Left ventricle myocardium inferior (tissue), 1 donor: ENCODE data around the gene RAB4A. TPM values are rescaled to one million over a fixed set of nuclear protein-coding genes. Genes with fewer than 3 reads are reported as not detected.

Experiments used
- DNase-seq: peaks from one replicate; pipeline ENCODE4 v3.0.0-alpha.2; 2020
- H3K27ac ChIP-seq: fragments of 200-600 bp; replicated peaks from 2 replicates; pipeline ENCODE4 v1.8.0; 2021
- H3K27me3 ChIP-seq: fragments of 200-600 bp; 2 replicates; pipeline ENCODE4 v1.8.0; 2021; ENCODE audit warnings: low read depth
- H3K36me3 ChIP-seq: fragments of 200-600 bp; 2 replicates; pipeline ENCODE4 v1.8.0; 2021
- H3K4me1 ChIP-seq: fragments of 200-600 bp; 2 replicates; pipeline ENCODE4 v1.8.0; 2021
- H3K4me3 ChIP-seq: fragments of 200-600 bp; 2 replicates; pipeline ENCODE4 v1.8.0; 2021; ENCODE audit warnings: mild to moderate bottlenecking, moderate library complexity
- H3K9me3 ChIP-seq: fragments of 200-600 bp; replicated peaks from 2 replicates; pipeline ENCODE4 v1.8.0; 2021
- intact Hi-C: fragments of 100-400 bp; cut with micrococcal nuclease; formaldehyde crosslinking; loops from one replicate; pipeline ENCODE4 v1.11.0; 2022
- total RNA-seq: library from RNA; stranded (reverse); fragmentation: NEBNext Ultra II Directional; extraction: Animal tissue kit (Norgen Biotek cat#: 25700); gene quantifications from one replicate; pipeline ENCODE4 v1.2.1, GENCODE V29; 2021
- TF ChIP-seq, protein P1 (sequence below): fragments of 200-600 bp; IDR thresholded peaks from 2 replicates; pipeline ENCODE4 v1.8.0; 2021; ENCODE audit warnings: antibody characterized with exemption, mild to moderate bottlenecking, borderline replicate concordance
- donor health status: DM: no; HTN: yes; CAD: no; lungs with severe emphysema.

The RAB4A gene
- total RNA-seq, 1 donor from 2014 or later = 132 TPM

DNA sequence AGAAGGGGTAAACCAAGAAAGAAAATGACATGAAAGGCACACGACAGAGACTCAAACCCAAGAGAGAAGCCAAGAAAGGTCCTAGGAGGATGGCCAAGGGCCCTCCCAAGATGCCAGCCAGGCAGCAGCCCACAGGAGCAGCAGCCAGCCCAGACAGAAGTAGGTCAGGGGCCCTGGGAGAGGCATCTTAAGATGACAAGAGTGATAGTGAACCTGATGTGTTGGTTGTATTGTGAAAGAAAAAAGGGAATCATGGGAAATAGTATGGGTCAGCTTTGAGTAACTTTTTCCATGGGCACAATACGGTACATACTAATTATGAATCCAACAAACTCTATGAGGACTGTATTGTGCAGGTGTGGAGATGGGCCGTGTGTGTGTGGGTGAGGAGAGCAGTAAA lies 68.6 kb downstream of the RAB4A start:
- TF ChIP-seq, protein P1, sequence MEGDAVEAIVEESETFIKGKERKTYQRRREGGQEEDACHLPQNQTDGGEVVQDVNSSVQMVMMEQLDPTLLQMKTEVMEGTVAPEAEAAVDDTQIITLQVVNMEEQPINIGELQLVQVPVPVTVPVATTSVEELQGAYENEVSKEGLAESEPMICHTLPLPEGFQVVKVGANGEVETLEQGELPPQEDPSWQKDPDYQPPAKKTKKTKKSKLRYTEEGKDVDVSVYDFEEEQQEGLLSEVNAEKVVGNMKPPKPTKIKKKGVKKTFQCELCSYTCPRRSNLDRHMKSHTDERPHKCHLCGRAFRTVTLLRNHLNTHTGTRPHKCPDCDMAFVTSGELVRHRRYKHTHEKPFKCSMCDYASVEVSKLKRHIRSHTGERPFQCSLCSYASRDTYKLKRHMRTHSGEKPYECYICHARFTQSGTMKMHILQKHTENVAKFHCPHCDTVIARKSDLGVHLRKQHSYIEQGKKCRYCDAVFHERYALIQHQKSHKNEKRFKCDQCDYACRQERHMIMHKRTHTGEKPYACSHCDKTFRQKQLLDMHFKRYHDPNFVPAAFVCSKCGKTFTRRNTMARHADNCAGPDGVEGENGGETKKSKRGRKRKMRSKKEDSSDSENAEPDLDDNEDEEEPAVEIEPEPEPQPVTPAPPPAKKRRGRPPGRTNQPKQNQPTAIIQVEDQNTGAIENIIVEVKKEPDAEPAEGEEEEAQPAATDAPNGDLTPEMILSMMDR = no peak
- intact Hi-C loops = no loop called here
- no peaks in the 10 kb centered on the region for H3K27me3 ChIP-seq

DNA sequence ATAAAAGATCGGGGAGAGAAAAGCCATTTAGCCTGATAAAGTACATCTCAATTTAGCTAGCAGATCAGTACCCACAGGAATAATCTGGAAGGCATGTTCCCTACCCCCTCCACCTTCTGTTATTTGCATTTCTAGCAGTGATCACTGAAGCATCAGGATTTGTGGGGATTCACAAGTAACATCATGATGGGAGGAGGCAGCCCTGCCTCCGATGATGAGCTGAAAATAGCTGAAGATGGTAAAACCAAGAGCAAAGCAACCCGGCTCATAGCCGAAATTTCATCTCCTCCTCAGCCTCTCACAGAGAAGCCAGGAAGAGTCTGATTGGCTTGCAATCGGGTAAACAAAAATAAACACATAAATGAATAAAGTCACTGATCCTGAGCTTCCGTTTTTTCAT lies 69.6 kb downstream of the RAB4A start:
- intact Hi-C loops = no loop called here
- Histone ChIP-seq H3K4me3 (no peak overlapping the region), H3K27me3 (peaks cover 3% of the 10 kb centered on the region), H3K27ac (no peak overlapping the region), H3K9me3 (no peaks in the 10 kb centered on the region), H3K36me3 (no peaks in the 10 kb centered on the region), H3K4me1 (peaks cover 32% of the 10 kb centered on the region)
- TF ChIP-seq, protein P1 = no peak
- DNase-seq = no peak

More for the DNA sequence above, 68.6 kb downstream of the RAB4A start:
- Histone ChIP-seq H3K9me3 (peaks cover 7% of the 10 kb centered on the region), H3K4me3 (no peak overlapping the region), H3K4me1 (peaks cover 32% of the 10 kb centered on the region), H3K27ac (no peak overlapping the region), H3K36me3 (peaks cover 3% of the 10 kb centered on the region)
- no peak for DNase-seq

DNA sequence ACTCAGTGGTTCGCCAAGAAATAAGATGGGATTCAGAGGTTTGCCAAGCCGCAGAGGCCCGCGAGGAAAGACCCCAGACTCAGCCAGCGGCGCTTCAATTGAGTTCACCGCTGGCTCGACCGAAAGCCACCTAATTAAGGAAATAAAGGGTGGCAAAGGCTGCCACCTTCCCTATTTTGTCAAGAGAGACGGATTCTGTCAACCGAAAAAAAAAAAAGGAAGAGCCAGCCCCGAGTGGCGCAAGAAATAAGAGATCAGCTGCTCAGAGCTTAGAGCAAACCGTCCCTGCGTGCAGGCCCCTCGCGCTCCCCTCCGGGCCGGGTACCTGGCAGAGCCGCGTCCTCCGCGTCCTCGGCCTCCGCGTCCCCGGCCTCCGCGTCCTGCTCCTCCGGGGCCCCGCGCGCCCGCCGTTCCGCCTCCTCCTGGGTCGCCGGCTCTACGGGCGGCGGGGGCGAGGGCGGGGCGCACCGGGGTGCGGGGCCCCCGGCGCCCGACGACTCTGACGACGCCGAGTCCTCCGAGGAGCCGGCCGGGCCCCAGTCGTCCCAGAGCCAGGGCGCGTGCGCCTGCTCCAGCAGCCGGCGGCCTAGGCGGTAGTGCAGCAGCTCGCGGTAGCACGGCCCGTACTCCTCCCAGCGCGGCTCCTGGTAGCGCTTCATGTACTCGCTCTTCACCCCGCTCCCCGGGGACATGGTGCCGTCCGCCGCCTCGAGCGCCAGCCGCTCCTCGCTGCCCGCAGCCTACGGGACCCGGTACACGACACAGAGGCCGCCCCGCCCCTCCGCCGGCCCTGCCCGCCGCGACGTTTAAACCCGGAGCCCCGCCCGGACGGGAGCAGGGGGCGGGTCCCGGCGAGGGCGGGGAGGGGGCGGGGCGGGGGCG lies 71.1 kb downstream of the RAB4A start:
- Histone ChIP-seq H3K9me3 (no peaks in the 10 kb centered on the region), H3K4me3 (peak overlapping the region; percentile 80), H3K36me3 (no peaks in the 10 kb centered on the region), H3K27ac (peak overlapping the region; percentile 89), H3K4me1 (peaks cover 32% of the 10 kb centered on the region), H3K27me3 (peaks cover 14% of the 10 kb centered on the region)
- intact Hi-C loops = no loop called here
- DNase-seq = peak; percentile 86
- TF ChIP-seq, protein P1 = no peak

DNA sequence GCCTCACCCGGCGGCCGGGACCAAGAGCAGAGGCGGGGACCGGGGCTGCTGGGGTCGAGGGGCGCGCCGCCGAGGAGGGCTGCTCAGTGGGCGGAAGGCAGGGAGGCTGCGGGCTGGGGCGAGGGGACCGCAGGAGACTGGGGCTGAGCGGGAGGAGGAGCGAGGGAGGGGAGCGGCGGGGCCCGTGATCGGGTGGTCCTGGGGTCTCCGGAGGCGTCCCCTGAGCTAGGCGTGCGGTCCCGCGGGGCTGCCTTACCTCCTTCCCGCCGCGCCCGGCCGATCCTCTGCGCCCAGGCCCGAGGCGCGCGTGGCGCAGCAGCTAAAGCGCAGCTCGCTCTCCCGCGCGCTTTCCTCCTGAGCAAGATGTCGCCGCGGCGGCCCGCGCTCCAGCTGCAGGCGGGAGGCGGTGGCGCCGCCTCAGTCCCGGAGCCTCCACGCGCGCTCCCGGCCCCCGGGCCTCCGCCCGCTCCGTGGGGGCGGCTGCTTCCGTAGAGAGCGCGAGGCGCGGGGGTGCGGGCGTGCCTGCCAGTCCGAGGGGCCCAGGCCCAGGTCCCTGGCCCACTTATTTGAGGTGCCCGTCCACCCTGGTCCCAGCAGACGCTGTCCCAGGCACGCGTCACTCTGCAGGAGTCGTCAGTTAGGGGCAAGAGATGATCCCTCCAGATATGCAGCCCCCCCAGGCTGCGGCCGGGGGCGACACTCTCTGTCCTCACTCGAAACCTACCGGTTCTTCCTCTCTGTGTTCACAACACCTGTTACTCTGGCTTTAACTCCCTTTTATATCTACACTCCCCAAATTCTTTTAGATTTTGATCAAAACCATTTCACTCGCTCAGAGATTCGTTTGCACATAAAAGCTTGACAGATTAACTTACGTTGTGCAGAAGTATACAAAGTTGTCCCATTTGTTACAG lies 72.0 kb downstream of the RAB4A start, which contains the start of gene CCSAP:
CCSAP (minus strand) TSS at position 392 of the 914 bp plus-strand sequence. CDS start 582 bp downstream, outside the sequence.
- intact Hi-C loops = no loop called here
- peak; percentile 62 for DNase-seq
- H3K4me1 ChIP-seq = peaks cover 32% of the 10 kb centered on the region
- TF ChIP-seq, protein P1 = peak; percentile 31
- H3K27me3 ChIP-seq = peaks cover 18% of the 10 kb centered on the region
- H3K9me3 ChIP-seq = no peaks in the 10 kb centered on the region
- no peaks in the 10 kb centered on the region for H3K36me3 ChIP-seq
- H3K27ac ChIP-seq = peak within 1 kb of the TSS; percentile 89
- peak within 1 kb of the TSS; percentile 80 for H3K4me3 ChIP-seq

DNA sequence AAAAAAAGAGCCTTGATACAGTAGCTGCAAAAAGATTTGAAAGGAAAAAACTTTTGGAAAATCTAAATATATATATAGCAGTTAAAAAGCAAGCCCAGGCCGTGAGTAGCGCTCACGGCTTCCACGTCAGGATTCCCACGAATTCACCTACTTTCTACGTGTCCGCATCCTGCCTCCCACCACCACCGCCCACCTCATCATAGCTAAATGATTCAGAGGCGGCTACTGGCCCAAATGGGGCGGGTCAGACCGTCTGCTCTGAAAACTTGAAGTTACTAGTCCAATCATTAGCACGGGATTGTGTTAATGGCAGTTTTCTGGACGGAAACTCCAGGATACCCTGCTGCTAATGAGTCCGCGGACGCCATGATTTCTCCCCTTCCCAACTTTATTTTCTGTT lies 73.2 kb downstream of the RAB4A start:
- Histone ChIP-seq H3K4me1 (peaks cover 32% of the 10 kb centered on the region), H3K36me3 (no peaks in the 10 kb centered on the region), H3K4me3 (peak overlapping the region; percentile 80), H3K9me3 (no peaks in the 10 kb centered on the region), H3K27ac (no peak overlapping the region), H3K27me3 (peaks cover 20% of the 10 kb centered on the region)
- intact Hi-C loops = no loop called here
- no peak for DNase-seq
- TF ChIP-seq, protein P1 = no peak
